ENCODE data around the gene POC1B.

Gene POC1B

DNA sequence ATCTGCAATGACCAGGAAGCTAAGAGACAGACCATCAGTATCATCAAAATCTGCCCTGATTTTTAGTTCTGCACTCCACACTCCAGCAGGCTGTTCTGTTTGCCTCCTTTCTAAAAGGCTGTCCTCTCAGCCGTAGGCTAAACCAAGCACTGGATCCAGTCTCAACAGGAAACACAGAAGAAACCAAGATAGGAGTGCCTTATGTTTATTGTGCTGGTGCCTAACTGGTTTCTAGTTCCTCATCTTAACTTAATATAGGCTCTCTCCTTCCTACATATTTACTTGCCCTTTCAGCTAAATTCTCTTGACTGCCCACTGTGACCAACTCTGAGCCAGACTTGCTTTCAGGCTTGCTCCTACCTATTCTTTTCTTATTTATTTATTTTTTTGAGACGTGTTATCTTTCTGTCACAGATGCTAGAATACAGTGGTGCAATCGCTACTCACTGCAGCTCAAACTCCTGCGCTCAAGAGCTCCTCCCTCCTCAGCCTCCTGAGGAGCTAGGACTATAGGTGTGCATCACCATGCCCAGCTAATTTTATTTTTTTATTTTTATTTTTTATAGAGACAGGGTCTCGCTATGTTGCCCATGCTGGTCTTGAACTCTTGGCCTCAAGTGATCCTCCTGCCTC, 32.1 kb downstream of the POC1B start:
- no peak for DNase-seq

DNA sequence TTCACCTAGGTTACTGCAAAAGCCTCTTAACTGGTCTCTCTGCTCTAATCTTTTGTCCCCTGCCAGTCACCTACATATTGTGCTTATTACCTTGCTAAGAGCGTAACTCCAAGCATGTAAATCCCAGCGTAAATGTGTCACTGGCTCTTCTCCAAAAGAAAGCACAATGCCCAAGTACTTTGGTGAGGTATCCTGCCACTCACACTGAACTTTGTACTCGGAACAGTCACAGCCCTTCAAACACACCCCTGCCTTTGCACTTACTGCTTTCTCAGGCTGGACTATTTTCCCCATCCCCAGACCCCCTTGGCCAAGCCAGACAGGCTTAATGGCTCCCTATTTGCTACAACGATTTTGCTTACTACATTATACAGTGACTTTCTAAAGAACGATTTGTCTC, 33.0 kb downstream of the POC1B start:
- no peak for DNase-seq

DNA sequence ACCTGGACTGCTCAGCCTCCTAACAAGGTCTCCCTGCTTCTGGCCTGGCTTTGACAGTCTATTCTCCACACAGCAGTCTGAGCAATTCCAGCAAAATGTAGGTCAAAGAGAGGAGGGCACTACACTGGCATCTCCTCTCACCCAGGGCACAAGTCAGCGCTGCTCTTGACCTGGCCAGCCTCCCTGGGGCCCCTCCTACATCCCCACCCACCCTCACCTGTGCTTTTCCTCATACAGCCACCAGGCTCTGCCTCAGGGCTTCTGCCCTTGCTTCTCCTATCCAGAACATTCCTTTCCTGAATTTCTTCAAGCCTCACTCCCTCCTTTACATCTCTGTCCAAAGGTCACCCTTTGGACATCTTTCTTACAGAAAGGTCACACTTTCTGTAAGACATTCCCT, 34.9 kb downstream of the POC1B start:
- DNase-seq, result no peak

- DNase-seq, result no peak
Observed at GRCh38 chr12:89486264-89486663, 39.6 kb downstream of the POC1B start.

- no peak for DNase-seq
Observed at GRCh38 chr12:89484470-89484869, 41.4 kb downstream of the POC1B start.

GRCh38 chr12:89481213-89481914, 44.5 kb downstream of the POC1B start:
- no peak for DNase-seq

DNA sequence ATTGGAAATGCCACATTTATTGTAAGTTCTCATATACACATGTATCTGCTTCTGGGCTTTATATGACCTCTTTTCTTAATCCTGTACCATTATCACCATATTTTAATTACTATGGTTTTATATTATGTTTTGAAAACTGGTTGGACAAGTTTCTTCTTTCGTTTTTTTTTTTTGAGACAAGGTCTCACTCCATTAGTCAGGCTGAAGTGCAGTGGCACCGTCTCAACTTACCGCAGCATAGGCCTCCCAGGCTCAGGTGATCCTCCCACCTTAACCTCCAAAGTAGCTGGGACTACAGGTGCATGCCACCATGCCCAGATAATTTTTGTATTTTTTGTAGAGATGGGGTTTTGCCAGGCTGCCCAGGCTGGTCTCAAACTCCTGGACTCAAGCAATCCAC, 45.9 kb downstream of the POC1B start:
- DNase-seq, result no peak

DNA sequence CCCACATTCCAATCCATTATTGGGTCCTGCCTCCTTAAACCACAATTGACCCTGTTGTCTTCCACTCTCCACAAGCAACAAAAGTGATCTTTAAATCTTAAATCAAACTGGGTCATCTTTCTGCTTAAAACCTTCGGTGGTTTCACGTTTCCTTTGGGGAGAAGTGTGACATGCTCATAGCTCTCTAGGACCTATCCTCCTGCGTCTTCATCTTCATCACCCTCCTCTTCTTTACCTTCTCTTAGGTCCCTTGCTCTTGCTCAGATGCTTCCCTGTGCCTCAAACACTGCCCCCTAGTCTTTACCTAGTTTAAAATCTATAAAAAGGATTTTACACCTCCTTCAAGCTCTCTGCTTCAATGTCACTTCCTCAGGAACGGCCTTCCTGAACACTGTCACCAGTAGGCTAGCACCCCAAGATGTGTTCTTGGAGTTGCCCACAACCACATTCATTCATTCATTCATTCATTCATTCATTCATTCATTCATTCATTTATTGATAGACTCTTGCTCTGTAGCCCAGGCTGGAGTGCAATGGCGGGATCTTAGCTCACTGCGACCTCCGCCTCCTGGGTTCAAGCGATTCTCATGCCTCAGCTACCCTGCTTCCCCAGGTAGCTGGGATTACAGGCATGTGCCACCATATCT, 48.1 kb downstream of the POC1B start:
- DNase-seq, result no peak

DNA sequence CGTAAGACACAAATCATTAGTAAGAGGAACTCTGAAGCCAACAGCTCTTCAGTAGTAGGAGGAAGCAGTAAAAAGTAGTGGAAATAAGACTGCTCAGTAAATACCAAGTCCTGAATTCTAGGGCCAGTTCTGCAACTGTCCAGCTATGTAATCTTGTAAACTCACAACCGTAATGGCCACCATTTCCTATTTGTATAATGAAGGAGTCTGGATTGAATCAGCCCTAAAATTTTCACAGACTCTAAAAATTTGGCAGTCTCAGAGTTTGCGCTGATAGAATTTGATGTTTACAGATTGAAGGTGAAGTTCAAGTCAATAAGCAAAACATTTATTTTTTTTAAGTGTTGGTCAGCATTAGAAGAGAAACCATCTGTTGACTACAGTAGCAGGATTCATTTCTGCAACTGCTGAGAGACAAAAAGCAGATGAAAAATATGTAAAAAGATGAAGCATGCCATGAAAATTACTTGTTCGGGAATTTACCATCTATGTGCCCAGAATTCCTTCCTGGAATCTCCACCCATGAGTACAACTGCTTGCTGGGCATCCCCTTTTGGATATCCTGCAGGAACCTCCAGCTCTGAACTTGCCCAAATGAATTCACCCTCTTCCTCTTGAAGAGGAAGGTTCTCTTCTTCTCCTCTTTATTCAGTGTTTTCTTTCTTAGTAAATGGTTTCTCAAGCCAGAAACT, 48.8 kb downstream of the POC1B start:
- no peak for DNase-seq

DNA sequence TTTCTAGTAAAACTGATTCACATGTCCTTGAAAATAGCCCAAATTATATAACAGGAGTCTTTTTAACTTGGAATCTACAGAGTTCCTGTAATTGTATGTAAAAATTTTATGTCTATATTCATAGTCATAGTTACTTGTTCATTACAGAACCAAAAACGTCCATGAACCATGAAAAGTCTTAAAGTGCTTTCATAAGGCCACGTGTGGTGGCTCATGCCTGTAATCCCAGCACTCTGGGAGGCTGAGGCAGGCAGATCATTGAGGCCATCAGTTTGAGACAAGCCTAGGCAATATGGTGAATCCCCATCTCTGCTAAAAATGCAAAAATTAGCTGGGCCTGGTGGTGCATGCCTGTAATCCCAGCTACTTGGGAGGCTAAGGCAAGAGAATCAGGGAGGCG, 49.6 kb downstream of the POC1B start:
- DNase-seq, result no peak

DNA sequence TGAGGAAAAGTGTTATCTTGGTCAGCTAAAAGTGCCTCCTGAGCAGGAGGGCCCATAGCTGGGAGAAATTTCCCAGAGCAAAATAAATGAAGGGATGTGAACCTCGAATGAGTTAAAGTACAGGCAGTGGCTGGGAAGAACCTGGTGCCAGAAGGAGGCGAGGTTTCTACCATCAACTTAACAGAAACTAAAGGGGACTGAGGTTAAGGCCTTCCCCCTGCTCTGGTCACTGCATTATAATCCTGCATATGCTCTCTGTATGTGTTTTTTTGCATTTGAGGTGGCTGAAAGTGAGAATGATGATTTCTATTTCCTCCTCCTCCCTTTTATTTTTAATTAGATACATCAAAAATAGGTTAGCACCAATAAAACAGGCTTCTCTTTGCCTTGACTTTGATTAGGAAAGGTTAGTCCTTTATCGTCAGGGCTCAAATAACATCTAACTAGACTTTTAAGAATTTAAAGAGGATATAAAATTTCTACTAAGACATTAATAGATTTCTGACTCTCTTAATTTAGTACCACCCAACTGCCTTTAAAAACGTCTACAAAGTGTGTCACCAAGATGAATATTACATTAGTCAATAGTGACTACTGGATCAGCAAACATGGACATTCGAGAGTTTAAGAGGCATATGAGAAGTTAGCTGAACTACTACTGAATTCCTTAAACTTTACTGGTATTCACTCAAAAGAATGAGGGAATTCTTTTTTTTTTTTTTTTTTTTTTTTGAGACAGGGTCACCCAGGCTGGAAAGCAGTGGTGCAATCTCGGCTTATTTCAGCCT, 50.5 kb downstream of the POC1B start:
- DNase-seq, result no peak

- DNase-seq, result no peak
Observed at GRCh38 chr12:89474615-89475014, 51.2 kb downstream of the POC1B start.

GRCh38 chr12:89472508-89472907, 53.3 kb downstream of the POC1B start:
- DNase-seq, result no peak

- peak; percentile 1 to 48 for DNase-seq
Observed at GRCh38 chr12:89470741-89471509, 54.9 kb downstream of the POC1B start.

GRCh38 chr12:89469361-89469760, 56.5 kb downstream of the POC1B start:
- no peak for DNase-seq

DNA sequence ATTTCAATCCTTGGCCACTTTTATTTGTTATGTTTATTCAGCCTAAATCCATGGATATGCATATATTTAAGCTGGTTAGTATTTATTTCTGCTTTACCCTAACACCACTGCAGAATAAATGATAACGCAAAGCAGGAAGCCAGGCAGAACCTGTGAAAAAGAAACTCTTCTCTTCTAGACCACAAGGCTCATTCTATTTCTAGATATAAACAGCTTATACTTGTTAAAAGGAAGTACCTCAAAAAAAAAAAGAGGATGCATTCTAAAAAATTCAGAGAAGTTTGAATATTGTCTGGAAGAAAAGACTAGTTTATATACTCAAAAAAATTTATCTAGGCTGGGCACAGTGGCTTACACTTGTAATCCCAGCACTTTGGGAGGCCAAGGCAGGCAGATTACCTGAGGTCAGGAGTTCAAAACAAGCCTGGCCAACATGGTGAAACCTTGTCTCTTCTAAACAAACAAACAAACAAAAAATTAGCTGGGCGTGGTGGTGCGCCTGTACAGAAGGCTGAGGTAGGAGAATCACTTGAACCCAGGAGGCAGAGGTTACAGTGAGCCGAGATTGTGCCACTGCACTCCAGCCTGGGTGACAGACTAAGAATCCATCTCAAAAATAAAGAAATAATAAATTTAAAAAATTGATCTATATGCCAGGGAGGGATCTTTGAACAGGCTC, 57.1 kb downstream of the POC1B start:
- no peak for DNase-seq

DNA sequence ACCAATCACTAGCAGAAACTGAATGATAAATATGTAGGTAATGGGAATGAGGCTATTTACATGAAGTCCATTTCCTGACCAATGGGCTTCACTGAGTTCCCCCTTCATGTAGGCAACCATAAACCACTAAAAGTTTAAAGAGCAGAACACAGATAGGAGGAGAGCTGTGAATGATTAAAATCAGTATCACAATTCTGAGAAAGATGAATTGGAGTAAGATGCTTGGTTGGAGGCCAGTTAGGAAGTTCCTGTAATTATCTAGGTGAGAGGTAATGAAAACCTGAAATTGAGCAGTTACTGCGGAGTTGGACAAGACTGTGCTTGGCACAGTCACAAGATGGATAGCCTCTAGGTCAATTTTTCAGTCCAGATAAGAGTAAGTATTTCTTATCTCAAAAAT, 57.8 kb downstream of the POC1B start:
- DNase-seq, result no peak

DNA sequence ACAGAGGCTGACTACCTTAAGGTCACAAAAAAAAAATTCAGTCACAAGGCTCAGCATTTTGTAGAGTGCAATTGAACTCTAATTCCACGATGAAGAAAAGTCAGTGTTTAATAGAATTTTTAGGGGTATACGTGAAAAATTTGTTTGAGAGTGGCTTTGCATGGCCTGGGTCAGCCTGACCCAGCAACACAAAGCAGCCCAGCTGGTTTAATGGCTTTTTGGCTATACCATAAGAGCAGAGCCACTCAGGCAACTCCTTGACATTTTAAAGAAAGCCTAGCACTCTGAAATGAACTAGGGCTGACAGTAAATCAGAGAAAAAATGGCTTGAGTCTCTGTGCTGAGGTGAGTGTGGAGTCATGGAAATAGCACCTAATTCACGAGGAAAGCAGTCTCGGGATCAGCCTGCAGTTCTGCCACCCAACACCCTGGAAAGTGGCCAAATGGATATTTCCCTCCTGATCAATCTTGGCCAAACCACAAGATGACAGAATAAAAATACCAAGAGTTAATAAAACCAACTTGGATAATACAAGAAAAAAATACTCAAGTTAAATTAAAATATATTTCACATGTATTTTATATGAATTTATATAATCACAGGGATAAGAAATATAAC, 60.8 kb downstream of the POC1B start:
- DNase-seq, result no peak

DNA sequence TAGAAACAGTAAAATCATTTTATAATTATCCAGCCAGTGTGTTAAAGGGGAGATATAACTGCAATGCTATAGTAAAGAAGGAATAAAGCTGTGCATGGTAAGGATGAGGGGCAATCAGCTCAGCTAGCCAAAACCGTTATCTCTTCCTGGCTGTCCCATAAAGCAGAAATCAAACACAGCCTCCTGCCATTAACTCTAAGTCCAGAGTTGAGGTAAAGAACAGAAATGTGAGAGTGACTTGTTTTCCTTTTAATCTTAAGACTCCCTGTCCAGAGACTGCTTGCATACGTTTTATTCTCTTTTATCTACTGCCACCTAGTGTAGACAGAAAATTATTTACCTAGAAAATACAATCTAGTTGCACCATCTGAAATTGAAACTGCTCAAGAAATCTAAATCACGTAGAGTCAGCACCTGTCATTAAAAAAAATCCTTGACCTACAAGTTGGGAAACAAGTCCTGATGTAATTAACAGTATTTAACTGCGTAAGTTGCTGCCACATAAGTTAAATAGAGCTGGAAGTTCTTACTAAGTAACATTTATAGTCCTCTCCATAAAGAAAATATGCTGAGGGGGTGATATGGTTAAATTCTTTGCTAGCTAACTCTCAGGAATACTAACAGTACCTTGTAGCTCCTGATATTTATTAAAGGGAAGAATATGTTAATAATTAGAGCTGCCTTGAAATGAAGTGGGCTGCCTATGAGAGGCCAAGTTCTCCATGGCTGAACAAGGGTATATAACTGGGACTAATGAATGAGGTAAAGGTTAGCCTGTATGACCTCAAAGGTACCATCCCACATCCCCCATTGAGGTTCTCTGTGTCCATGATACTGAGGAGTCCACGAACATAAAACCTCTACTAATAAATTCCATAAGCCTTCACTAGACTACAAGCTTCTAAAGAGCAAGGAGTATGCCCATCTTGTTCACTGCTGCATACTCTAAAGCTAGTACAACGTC, 63.9 kb downstream of the POC1B start:
- peak; percentile 53 to 60 for DNase-seq

DNA sequence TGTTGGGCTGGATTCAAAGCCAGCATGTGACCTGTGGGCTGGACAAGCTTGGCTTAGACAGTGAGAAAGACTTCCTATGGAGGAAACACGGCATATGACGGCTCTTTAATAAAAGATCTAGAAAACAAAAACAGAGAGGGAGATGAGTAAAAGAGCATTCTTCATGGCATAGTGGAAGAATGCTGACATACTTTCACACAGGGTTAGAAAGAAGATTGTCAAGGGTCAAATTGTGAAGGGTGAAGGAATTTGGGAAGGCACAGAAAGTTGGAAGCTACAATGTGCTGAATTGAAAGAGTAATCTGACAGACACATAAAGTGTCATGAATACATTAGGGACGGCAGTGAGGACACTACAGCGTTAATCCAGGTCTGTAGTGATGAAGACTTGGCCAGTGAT, 64.7 kb downstream of the POC1B start:
- no peak for DNase-seq
